Hindlimb muscle (tissue), 1 donor: Measurements from ENCODE around the gene LTC4S. TPM values are rescaled to one million over a fixed set of nuclear protein-coding genes. Genes with fewer than 3 reads are reported as not detected.
"Not testable (repeated sequence)": the region's sequence is repeated elsewhere in the genome, so short reads cannot be mapped to it uniquely, and the experiment has no call there.

ENCODE experiments used
- DNase-seq: peaks from one replicate; pipeline ENCODE4 v3.0.0-alpha.2; 2013
- polyA plus RNA-seq: library from polyadenylated mRNA; unstranded; fragments of 120-200 nt; gene quantifications from one replicate; pipeline ENCODE4 v1.2.1, GENCODE V29; 2013; ENCODE audit not compliant: insufficient read length

LTC4S gene
- polyA plus RNA-seq, 1 donor: 2.8 TPM

DNA sequence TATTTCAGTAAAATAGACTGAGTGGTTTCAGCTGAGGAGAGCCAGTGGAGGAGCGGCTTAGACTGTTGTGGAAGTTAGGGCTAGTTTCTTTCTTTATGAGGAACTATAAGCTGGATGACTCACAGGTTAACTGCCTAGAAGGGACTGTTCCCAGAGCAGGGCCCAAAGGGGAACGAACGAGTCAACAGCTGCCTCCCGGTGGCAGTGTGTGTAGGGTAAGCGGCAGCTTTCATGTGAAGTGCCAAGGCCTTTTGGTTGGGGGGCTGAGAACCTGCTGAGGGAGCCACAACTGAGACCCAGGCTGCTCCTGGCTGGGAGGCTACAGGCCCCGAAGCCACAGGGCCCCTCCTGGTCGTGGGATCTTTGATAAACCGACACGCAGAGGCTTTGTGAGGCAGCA, 33.9 kb downstream of the LTC4S start:
- DNase-seq: no peak

DNA sequence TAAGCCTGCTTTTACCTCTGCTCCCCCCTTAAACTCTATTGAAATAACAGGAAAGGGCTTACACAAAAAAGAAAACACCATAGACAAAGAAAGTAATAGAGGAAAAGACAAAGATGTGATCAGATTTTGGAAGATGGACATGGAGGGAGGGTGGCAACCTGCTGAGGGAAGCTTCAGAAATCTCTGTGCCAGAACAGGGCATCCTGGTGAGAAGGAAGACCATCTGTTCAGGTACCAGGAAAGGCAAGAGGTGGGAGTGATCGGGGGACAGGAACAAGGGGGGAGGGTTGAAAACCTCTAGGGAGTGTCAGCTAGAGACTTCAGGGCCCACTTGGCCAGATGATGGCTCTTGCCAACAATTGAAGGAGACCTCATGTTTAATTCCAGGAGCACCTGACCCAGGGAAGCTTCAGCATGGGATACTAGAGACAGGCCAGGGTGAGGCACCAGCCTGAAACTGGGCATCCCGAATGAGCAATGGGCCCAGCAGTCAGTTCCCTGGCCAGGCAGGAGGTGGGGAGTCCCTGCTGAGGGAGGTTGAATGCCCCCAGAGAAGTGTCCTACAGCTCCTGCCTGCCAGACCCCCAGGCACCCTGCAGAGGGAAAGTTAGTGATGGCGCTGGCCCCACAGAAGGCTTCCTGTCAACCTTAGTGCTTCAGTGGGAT, 35.1 kb downstream of the LTC4S start:
- DNase-seq: no peak

DNA sequence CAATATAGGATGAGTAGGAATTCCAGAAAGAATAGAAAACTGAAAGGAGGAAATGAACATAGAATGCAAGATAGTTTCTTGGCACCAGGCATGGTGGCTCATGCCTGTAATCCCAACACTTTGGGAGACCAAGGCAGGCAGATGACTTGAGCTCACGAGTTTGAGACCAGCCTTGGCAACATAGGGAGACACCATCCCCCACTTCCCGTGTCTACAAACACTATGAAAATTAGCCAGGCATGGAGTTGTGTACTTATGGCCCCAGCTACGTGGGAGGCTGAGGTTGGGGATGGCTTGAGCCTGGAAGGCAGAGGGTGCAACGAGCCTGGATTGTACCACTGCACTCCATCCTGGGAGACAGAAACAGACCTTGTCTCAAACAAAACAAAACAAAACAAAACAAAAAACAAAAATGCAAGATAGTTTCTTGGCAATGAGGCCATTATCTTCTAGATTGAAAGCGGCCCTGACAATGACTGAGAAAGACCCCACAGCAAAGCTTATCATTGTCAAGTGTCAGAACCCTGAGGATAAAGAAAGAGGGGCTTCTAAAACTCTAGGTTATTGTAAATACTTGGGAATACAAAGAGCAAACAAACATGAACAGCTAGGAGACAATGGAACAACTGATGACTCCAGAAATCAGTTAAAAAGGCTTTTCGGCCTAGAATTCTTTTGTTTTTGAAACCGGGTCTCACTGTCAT, 36.1 kb downstream of the LTC4S start:
- no peak for DNase-seq

DNA sequence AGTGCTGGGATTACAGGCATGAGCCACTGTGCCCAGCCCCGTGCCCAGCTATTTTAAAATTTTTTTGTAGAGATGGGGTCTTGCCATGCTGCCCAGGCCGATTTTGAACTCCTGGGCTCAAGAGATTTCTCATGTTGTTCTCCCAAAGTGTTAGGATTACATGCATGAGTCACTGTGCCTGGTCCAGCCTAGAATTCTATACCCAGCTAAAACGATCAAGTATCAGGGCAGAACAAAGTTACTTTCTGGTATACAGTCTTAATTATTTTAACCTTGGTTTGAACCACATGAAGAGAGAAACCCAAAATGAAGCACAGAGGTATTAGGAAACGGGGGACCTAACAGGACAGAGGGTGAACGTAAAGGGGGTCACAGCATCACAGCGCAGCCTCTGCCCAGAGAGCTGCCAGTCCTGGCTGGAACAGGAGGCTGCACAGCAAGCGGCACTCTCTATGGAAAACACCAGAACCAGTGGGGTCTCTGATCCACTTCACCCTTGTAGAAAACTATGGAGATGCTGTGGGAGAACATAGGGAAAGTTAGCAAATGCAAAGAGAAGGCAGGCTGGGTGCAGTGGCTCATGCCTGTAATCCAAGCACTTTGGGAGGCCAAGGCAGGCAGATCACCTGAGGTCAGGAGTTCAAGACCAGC, 37.2 kb downstream of the LTC4S start:
- DNase-seq: no peak

DNA sequence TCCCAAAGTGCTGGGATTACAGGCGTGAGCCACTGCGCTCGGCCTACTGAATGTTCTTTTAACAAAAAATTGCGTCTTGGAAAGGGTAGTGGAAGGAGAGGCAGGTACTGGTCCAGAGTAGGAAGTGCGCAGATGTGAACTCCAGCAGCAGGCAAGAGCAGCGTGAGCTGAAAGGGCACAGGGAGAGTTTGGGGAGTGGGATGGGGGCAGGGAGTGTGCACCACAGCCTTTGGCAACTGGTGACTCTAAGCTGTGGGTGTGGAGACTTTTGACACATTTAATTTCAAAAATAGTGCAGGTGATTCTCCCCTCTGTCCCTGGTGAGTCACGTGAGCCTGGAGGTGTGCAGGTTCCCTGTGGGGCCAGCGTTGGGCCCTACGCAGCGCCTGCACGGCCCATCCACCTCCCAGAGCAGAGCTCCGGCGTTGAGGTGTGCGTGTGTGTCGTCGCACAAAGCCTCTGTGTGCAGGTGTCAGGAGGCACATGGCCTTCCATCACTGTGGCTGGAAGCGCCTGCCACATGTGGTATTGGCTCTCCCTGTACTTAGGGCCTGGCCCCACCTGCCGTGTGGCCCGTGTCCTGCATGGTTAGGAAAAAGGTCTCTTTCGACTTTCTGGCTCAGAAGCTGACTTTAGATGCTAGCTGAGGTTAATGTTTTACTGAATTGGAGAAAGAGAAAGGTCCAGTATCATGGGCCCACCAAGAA, 38.4 kb downstream of the LTC4S start:
- DNase-seq: no peak

DNA sequence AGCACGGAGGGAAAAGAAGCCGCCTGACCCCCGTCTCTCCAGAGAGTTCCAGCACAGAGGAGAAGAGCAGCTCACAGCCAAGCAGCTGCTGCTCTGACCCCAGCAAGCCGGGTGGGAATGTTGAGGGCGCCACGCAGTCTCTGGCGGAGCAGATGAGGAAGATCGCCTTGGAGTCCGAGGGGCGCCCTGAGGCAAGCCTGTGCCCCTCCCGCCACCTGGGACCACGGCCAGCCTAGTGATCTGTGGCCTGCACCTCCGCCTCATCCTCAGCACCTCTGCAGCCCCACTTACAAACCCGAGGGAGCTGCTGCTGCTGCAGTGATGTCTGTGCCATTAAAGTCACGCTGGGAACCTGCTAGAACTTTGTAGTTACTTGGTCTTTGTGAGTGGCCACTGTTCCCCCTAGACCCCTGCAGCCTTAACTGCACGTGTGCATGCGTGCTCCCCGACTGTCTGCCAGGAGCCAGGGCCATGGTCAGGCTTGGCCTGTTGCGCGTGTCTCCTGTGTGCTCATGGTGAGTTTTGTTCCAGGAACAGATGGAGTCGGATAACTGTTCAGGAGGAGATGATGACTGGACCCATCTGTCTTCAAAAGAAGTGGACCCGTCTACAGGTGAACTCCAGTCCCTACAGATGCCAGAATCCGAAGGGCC, 39.4 kb downstream of the LTC4S start:
- no peak for DNase-seq

DNA sequence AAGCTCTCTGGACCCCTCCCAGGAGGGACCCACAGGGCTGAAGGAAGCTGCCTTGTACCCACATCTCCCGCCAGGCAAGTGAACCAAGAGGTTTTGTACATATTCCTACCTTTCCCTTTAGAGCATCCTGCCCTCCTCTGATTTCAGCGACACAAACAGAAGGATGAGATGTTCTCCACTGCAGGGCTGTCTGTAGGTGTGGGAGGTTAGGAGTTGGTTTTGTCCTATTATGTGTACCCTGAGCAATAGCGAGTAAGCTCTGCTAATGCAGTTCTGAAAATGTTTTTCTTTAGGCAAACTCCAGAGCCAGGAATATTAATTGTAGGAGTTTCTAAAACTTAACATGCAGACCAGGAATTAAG, 39.9 kb downstream of the LTC4S start:
- no peak for DNase-seq

DNA sequence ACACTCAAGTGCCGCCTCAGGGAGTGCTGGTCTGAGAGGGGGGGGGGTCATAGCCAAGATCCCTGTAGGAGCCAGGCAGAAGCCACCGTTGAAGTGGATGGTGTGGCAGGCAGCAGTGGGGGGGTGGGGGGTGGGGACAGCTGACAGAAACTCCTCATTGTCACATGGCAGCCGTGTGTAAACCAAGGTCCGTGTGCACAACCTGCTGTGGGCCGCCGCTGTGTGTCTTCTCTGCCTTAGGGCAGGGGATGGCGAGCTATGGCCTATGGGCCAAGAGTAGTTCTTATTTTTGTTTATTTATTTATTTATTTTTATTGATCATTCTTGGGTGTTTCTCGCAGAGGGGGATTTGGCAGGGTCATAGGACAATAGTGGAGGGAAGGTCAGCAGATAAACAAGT, 40.3 kb downstream of the LTC4S start:
- DNase-seq: no peak

DNA sequence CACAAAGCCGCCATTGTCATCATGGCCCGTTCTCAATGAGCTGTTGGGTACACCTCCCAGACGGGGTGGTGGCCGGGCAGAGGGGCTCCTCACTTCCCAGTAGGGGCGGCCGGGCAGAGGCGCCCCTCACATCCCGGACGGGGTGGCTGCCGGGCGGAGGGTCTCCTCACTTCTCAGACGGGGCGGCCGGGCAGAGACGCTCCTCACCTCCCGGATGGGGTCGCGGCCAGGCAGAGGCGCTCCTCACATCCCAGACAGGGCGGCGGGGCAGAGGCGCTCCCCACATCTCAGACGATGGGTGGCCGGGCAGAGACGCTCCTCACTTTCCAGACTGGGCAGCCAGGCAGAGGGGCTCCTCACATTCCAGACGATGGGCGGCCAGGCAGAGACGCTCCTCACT, 41.1 kb downstream of the LTC4S start:
- not testable (repeated sequence) for DNase-seq

DNA sequence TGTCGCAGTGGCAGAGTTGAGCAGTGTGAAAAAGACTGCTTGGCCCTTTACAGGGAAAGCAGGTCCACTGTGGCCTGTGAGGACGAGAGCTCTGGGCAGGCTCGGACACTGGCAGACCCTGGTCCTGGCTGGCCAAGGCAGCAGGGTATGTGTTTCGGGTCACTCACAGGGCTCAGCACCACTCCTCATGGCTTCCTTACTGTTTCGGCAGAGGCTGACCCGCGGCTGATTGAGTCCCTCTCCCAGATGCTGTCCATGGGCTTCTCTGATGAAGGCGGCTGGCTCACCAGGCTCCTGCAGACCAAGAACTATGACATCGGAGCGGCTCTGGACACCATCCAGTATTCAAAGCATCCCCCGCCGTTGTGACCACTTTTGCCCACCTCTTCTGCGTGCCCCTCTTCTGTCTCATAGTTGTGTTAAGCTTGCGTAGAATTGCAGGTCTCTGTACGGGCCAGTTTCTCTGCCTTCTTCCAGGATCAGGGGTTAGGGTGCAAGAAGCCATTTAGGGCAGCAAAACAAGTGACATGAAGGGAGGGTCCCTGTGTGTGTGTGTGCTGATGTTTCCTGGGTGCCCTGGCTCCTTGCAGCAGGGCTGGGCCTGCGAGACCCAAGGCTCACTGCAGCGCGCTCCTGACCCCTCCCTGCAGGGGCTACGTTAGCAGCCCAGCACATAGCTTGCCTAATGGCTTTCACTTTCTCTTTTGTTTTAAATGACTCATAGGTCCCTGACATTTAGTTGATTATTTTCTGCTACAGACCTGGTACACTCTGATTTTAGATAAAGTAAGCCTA, 42.6 kb downstream of the LTC4S start:
- no peak for DNase-seq

DNA sequence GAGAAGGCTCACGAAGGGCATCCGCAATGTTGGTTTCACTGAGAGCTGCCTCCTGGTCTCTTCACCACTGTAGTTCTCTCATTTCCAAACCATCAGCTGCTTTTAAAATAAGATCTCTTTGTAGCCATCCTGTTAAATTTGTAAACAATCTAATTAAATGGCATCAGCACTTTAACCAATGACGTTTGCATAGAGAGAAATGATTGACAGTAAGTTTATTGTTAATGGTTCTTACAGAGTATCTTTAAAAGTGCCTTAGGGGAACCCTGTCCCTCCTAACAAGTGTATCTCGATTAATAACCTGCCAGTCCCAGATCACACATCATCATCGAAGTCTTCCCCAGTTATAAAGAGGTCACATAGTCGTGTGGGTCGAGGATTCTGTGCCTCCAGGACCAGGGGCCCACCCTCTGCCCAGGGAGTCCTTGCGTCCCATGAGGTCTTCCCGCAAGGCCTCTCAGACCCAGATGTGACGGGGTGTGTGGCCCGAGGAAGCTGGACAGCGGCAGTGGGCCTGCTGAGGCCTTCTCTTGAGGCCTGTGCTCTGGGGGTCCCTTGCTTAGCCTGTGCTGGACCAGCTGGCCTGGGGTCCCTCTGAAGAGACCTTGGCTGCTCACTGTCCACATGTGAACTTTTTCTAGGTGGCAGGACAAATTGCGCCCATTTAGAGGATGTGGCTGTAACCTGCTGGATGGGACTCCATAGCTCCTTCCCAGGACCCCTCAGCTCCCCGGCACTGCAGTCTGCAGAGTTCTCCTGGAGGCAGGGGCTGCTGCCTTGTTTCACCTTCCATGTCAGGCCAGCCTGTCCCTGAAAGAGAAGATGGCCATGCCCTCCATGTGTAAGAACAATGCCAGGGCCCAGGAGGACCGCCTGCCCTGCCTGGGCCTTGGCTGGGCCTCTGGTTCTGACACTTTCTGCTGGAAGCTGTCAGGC, 43.6 kb downstream of the LTC4S start:
- DNase-seq: no peak

DNA sequence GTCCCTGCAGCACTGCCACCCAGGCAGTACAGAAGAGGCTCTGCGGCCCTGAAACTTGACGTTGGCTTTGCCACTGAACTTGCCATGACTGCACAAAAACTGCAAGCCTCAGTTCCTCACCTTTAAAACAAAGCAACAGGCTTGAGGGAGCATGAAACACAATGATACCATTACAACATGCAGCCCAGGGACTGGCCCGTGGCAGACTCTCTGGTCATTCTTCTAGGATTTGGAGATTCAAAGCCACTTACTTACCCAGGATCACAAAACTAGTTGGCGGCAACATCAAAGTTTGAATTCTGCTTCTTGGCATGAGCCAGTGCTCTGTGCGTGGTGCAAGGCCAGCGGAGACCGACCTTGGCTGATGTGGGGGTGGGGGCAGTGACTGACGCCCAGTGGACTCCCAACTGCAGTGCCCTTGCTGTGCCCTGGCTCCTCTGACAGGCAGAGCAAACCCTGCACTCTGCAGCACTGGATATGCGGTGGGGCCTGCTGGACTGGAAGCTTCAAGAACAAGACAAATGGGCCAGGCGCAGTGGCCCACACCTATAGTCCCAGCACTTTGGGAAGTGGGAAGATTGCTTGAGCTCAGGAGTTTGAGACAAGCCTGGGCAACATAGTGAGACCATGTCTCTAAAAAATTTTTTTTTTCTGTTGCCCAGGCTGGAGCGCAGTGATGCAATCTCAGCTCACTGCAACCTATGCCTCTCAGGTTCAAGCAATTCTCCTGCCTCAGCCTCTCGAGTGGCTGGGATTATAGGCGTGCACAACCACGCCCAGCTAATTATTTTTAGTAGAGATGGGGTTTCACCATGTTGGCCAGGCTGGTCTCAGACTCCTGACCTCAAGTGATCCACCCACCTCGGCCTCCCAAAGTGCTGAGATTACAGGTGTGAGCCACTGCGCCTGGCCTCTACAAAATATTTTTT, 45.8 kb downstream of the LTC4S start:
- no peak for DNase-seq

DNA sequence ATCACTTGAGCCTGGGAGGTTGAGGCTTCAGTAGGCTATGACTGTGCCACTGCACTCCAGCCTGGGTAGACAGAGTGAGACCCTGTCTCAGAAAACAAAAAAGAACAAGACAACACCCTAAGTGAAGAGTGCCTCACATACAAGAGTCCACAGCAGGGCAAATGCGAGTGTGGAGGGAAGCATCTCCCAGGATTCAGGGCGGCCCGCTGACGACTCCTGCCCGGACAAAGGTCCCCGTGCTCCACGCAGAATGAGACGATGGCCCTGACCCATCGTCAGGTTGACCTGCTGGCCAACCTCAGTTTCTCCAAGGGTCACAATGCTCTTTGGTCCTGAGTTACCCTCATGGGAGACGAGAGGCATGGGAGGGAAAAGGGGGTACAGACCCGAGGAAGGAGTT, 46.5 kb downstream of the LTC4S start:
- DNase-seq: no peak

DNA sequence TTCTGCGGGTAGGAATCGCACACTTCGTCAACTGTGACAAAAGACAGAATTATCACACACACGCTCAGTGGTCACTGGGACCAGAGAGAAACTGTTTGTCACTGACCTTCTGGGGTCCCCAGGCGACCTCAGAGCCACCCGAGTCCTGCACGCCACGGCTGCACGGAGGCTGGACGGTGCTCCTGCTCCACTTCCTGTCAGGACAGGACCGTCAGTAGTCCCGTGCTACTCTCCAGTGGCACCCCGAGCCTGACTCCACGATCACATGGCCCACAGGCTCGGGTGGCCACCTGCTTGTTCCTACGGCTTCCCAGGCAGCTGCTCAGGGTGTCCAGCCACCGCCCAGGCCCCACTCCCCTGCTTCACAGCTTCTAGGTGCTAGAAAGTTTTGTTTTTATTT, 47.0 kb downstream of the LTC4S start:
- no peak for DNase-seq

DNA sequence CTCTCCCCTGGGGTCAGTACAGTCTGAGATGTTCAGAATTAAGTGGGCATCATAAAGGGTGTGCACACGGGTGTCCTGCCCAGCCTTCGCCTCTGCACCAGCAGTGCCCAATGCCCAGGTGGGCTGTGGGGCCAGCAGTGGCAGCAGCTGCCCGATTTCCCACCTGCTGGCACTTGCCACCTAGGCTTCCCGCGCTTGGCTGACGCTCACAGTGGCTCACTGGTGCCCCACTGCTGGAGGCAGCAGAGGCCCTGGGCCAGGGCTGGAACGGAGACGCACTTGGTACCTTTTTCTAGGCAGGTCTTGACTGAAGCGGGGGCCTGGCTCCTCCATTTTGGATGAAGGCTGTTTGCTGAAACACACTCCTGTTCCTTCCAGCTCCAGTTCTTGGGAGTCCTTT, 47.8 kb downstream of the LTC4S start:
- DNase-seq: no peak
